ENCODE results near the gene TMEM8B.
"Not testable (repeated sequence)": the region's sequence is repeated elsewhere in the genome, so short reads cannot be mapped to it uniquely, and the experiment has no call there.

Gene TMEM8B

GRCh38 chr9:35909687-35910612 is 80.9 kb downstream of the TMEM8B start:
- no peak for TF ChIP-seq CTCF (IDR thresholded peaks at IDR 0.05; ENCODE audit: low read depth, low read length)
- no peak for DNase-seq (ENCODE audit: extremely low read depth, low read depth)

GRCh38 chr9:35910613-35911359 is 81.8 kb downstream of the TMEM8B start:
- no peak for DNase-seq (ENCODE audit: extremely low read depth, low read depth)
- peak; percentile 54 for TF ChIP-seq CTCF (IDR thresholded peaks at IDR 0.05; ENCODE audit: low read depth, low read length)

- DNase-seq (ENCODE audit: extremely low read depth, low read depth), result no peak
- TF ChIP-seq CTCF (IDR thresholded peaks at IDR 0.05; ENCODE audit: low read depth, low read length), result no peak
Observed at GRCh38 chr9:35911690-35912089, 82.7 kb downstream of the TMEM8B start.

- no peak for DNase-seq (ENCODE audit: extremely low read depth, low read depth)
Observed at GRCh38 chr9:35912791-35913400, 83.9 kb downstream of the TMEM8B start.

GRCh38 chr9:35913429-35913828 is 84.4 kb downstream of the TMEM8B start:
- not testable (repeated sequence) for DNase-seq (ENCODE audit: extremely low read depth, low read depth)

More at GRCh38 chr9:35912791-35913400, 83.9 kb downstream of the TMEM8B start:
- no peak for TF ChIP-seq CTCF (IDR thresholded peaks at IDR 0.05; ENCODE audit: low read depth, low read length)

- no peak for TF ChIP-seq CTCF (IDR thresholded peaks at IDR 0.05; ENCODE audit: low read depth, low read length)
- DNase-seq (ENCODE audit: extremely low read depth, low read depth), result no peak
Observed at GRCh38 chr9:35914301-35914807, 85.3 kb downstream of the TMEM8B start.

All from AG09319 (cell line).